Nephron (organoid): ENCODE results near the gene TICRR.
"Not testable (repeated sequence)": the region's sequence is repeated elsewhere in the genome, so short reads cannot be mapped to it uniquely, and the experiment has no call there.

Experiments used
- H3K27ac Mint-ChIP-seq, 3 experiments: 2 replicates each; pipeline ENCODE4 v1.8.0; 2020; ENCODE audit warnings: mixed read lengths in 3 of 3, mild to moderate bottlenecking in 2 of 3, moderate library complexity in 1 of 3
- H3K27me3 Mint-ChIP-seq: 2 replicates; pipeline ENCODE4 v1.8.0; 2021; ENCODE audit warnings: low read depth, mild to moderate bottlenecking, moderate library complexity, mixed read lengths
- H3K36me3 Mint-ChIP-seq: 2 replicates; pipeline ENCODE4 v1.8.0; 2020; ENCODE audit warnings: low read depth, mixed read lengths
- H3K4me1 Mint-ChIP-seq: 2 replicates; pipeline ENCODE4 v1.8.0; 2020; ENCODE audit warnings: mixed read lengths
- H3K4me3 Mint-ChIP-seq, 3 experiments: 2 replicates each; pipeline ENCODE4 v1.8.0; 2020; ENCODE audit warnings: mild to moderate bottlenecking in 3 of 3, mixed read lengths in 3 of 3, moderate library complexity in 2 of 3
- H3K9me3 Mint-ChIP-seq: 2 replicates; pipeline ENCODE4 v1.8.0; 2020; ENCODE audit warnings: mixed read lengths
- TF ChIP-seq, protein P1 (sequence below), 3 experiments: fragments of 200-600 bp; sonication (generic); IDR thresholded peaks; one replicate each; pipeline ENCODE4 v1.5.0; 2021; ENCODE audit warnings: antibody characterized with exemption in 3 of 3; ENCODE audit not compliant: unreplicated experiment in 3 of 3

The TICRR gene

DNA sequence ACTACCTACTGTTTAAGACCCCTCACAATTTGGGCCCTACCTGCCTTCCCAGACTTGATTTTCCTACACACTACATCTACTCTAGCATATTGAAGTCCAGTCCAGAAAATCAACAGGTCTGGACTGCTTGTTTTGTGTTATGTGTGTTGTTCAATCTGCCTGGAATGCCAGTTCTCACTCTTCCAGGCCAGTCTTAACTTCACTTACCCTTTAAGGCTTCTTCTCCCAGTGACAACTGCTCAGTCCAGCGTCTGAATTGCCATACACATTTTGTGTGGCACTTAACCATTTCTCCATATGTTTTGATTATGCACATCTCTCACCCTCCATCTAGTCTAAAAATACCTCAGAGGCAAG is 1.1 kb downstream of the TICRR start:
- Mint-ChIP-seq H3K4me1 (peaks cover 25% of the 10 kb centered on the region), H3K4me3 (peak overlapping the region; percentile 82 to 89 (median 88)), H3K27ac (no peak overlapping the region), H3K9me3 (no peaks in the 10 kb centered on the region), H3K27me3 (no peaks in the 10 kb centered on the region), H3K36me3 (peaks cover 15% of the 10 kb centered on the region)
- TF ChIP-seq, protein P1, sequence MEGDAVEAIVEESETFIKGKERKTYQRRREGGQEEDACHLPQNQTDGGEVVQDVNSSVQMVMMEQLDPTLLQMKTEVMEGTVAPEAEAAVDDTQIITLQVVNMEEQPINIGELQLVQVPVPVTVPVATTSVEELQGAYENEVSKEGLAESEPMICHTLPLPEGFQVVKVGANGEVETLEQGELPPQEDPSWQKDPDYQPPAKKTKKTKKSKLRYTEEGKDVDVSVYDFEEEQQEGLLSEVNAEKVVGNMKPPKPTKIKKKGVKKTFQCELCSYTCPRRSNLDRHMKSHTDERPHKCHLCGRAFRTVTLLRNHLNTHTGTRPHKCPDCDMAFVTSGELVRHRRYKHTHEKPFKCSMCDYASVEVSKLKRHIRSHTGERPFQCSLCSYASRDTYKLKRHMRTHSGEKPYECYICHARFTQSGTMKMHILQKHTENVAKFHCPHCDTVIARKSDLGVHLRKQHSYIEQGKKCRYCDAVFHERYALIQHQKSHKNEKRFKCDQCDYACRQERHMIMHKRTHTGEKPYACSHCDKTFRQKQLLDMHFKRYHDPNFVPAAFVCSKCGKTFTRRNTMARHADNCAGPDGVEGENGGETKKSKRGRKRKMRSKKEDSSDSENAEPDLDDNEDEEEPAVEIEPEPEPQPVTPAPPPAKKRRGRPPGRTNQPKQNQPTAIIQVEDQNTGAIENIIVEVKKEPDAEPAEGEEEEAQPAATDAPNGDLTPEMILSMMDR (IDR thresholded peaks at IDR 0.05; ENCODE audit: unreplicated experiment in 3 of 3): no peak

DNA sequence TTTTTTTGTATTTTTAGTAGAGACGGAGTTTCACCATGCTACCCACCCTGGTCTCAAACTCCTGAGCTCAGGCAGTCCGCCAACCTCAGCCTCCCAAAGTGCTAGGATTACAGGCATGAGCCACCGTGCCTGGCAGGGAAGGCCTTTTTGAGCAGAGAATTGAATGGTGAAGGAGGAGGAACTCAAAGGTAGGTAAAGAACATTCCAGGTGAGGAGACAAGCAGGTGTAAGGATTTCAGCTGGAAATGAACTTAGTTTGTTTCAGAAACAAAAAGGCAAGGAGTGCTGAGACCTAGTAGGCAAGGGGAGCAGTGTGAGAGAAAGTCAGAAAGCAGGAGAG is 2.5 kb downstream of the TICRR start:
- Mint-ChIP-seq H3K36me3 (peaks cover 15% of the 10 kb centered on the region), H3K4me1 (peaks cover 25% of the 10 kb centered on the region)
- TF ChIP-seq, protein P1 (IDR thresholded peaks at IDR 0.05; ENCODE audit: unreplicated experiment in 3 of 3): no peak

DNA sequence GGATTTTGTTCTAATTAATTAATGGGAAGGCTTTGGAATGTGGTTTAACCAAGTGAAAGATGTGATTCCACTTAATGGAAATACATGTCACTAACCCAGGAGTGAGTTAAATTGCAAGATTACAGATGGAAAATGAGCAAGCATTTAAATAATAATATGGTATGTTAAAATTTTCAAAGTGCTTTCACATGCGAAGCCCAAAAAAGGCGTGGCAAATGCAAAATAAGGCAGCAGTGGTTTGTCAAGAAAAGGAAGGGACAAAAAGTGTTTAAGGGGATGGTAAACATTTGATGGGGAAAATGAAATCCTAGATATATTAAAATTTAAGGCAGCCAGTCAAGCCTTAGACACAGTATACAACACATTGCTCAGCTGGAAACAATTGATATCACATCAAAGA is 2.9 kb downstream of the TICRR start:
- peaks cover 25% of the 10 kb centered on the region for H3K4me1 Mint-ChIP-seq
- H3K27me3 Mint-ChIP-seq: no peaks in the 10 kb centered on the region
- H3K27ac Mint-ChIP-seq: no peak overlapping the region
- H3K4me3 Mint-ChIP-seq: peak overlapping the region; percentile 42 to 76 (median 69)
- H3K9me3 Mint-ChIP-seq: no peaks in the 10 kb centered on the region
- TF ChIP-seq, protein P1 (IDR thresholded peaks at IDR 0.05; ENCODE audit: unreplicated experiment in 3 of 3): no peak
- H3K36me3 Mint-ChIP-seq: peaks cover 15% of the 10 kb centered on the region

More for the DNA sequence above, 2.5 kb downstream of the TICRR start:
- H3K27ac Mint-ChIP-seq: no peak overlapping the region
- H3K4me3 Mint-ChIP-seq: peak overlapping the region; percentile 42 to 76 (median 69)
- H3K27me3 Mint-ChIP-seq: no peaks in the 10 kb centered on the region
- no peaks in the 10 kb centered on the region for H3K9me3 Mint-ChIP-seq

DNA sequence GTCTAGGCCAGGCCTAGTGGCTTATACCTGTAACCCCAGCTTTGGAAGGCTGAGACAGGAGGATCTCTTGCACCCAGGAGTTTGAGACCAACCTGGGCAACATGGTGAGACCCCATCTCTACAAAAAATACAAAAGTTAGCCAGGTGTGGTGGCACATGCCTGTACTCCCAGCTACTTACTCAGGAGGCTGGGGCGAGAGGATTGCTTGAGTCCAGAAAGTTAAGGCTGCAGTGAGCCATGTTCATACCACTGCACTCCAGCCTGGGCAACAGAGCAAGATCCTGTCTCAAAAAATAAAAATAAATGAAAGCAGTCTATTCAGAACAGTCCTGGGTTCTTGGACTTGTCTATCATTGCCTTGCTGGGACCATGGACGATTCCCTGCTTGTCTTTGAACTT is 5.5 kb downstream of the TICRR start:
- not testable (repeated sequence) for H3K27ac Mint-ChIP-seq, H3K4me3 Mint-ChIP-seq, H3K27me3 Mint-ChIP-seq, H3K9me3 Mint-ChIP-seq
- Mint-ChIP-seq H3K36me3 (peaks cover 15% of the 10 kb centered on the region), H3K4me1 (peaks cover 25% of the 10 kb centered on the region)

DNA sequence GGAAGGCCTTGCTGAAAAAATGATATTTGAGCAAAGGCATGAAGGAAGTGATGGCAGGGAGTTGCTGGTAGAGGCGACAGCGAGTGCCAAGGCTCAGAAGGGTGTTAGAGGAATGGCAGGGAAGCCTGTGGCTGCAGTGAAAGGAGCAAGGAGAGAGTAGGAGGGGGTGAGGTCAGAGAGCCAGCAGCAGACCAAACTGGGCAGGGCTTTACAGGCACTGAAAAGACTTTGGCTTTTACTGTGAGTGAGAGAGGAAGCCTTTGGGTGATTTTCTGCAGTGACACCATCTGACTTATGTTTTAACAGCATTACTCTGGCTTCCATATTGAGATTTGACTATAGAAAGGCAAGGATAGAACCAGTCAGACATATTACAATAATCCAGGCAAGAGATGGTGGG is 11.4 kb downstream of the TICRR start:
- H3K4me3 Mint-ChIP-seq: no peak overlapping the region
- H3K27me3 Mint-ChIP-seq: no peaks in the 10 kb centered on the region
- TF ChIP-seq, protein P1 (IDR thresholded peaks at IDR 0.05; ENCODE audit: unreplicated experiment in 3 of 3): no peak
- no peak overlapping the region for H3K27ac Mint-ChIP-seq
- H3K4me1 Mint-ChIP-seq: no peaks in the 10 kb centered on the region
- no peaks in the 10 kb centered on the region for H3K9me3 Mint-ChIP-seq
- H3K36me3 Mint-ChIP-seq: peaks cover 12% of the 10 kb centered on the region

DNA sequence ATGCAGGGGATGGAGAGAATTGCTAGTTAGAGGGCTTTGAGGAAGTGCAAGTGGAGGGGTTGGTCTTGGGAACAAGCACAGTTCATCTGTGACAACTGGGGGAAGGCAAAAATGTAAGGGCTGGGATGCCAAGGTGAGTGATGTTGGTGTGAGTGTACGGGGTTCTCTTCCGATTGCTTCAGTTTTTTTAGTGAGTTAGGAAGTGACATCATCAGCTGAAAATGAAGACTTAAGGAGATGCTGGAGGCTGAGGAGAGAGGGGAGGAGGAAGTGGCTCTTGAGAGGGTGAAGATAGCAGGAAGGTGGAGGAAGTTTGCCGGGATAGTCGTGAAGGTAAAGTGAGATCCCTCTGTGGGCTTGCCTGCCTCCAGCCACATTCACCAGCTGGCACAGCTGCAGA is 12.7 kb downstream of the TICRR start:
- H3K27ac Mint-ChIP-seq: no peak overlapping the region
- H3K36me3 Mint-ChIP-seq: peaks cover 14% of the 10 kb centered on the region
- no peaks in the 10 kb centered on the region for H3K27me3 Mint-ChIP-seq
- TF ChIP-seq, protein P1 (IDR thresholded peaks at IDR 0.05; ENCODE audit: unreplicated experiment in 3 of 3): no peak
- H3K4me3 Mint-ChIP-seq: no peak overlapping the region
- no peaks in the 10 kb centered on the region for H3K9me3 Mint-ChIP-seq
- no peaks in the 10 kb centered on the region for H3K4me1 Mint-ChIP-seq
